Skeletal muscle tissue (tissue), 4 donors: Measurements from ENCODE around the gene PTPRN2. TPM values are rescaled to one million over a fixed set of nuclear protein-coding genes. Genes with fewer than 3 reads are reported as not detected.
"Not testable (repeated sequence)": the region's sequence is repeated elsewhere in the genome, so short reads cannot be mapped to it uniquely, and the experiment has no call there.

ENCODE experiments used
- H3K27ac ChIP-seq: one replicate; pipeline ENCODE4 v1.7.0; 2013; ENCODE audit warnings: mild to moderate bottlenecking, low read depth, low read length, inconsistent platforms
- H3K27me3 ChIP-seq, 3 donors: one replicate each; pipeline ENCODE4 v1.7.0; 2013; ENCODE audit warnings: low read length in 3 of 3; ENCODE audit not compliant: control insufficient read depth in 3 of 3, insufficient read depth in 3 of 3
- H3K36me3 ChIP-seq, 3 donors: one replicate each; pipeline ENCODE4 v1.7.0; 2013; ENCODE audit warnings: low read length in 3 of 3; ENCODE audit not compliant: control insufficient read depth in 3 of 3, insufficient read depth in 3 of 3
- H3K4me1 ChIP-seq, 3 donors: one replicate each; pipeline ENCODE4 v1.7.0; 2013; ENCODE audit warnings: low read length in 3 of 3, mild to moderate bottlenecking in 3 of 3; ENCODE audit not compliant: control insufficient read depth in 3 of 3, insufficient read depth in 3 of 3
- H3K4me3 ChIP-seq, 3 donors: one replicate each; pipeline ENCODE4 v1.7.0; 2013; ENCODE audit warnings: low read length in 3 of 3
- H3K9ac ChIP-seq, 3 donors: one replicate each; pipeline ENCODE4 v1.7.0; 2013; ENCODE audit warnings: low read length in 3 of 3, mild to moderate bottlenecking in 3 of 3, moderate library complexity in 2 of 3, low read depth in 1 of 3
- H3K9me3 ChIP-seq, 3 donors: one replicate each; pipeline ENCODE4 v1.7.0; 2013; ENCODE audit warnings: low read length in 3 of 3; ENCODE audit not compliant: control insufficient read depth in 3 of 3
- total RNA-seq: library from RNA; depleted of rRNA; stranded (reverse); fragments of >200 nt; gene quantifications from one replicate; pipeline ENCODE4 v1.2.3, GENCODE V29; 2014
- donor health status: Osteomylitis.

PTPRN2 gene
- total RNA-seq, 1 donor from 2014 or later: 1.6 TPM

- Histone ChIP-seq H3K9me3 (peaks cover 0 to 10% (median 9%) of the 10 kb centered on the region in 3 donors), H3K4me1 (no peaks in the 10 kb centered on the region), H3K27me3 (peaks cover 0 to 5% (median 0%) of the 10 kb centered on the region in 3 donors), H3K36me3 (no peaks in the 10 kb centered on the region), H3K9ac (no peak overlapping the region), H3K4me3 (no peak overlapping the region), H3K27ac (no peak overlapping the region)
These were observed 230.3 kb downstream of the PTPRN2 start for GRCh38 chr7:158357106-158357897.

GRCh38 chr7:158356454-158356853, 231.2 kb downstream of the PTPRN2 start:
- no peaks in the 10 kb centered on the region for H3K4me1 ChIP-seq
- no peak overlapping the region for H3K9ac ChIP-seq
- no peak overlapping the region for H3K4me3 ChIP-seq
- H3K27me3 ChIP-seq: peaks cover 0 to 5% (median 0%) of the 10 kb centered on the region in 3 donors
- no peak overlapping the region for H3K27ac ChIP-seq
- no peaks in the 10 kb centered on the region for H3K36me3 ChIP-seq
- H3K9me3 ChIP-seq: peaks cover 0 to 11% (median 10%) of the 10 kb centered on the region in 3 donors

GRCh38 chr7:158355456-158356065, 232.1 kb downstream of the PTPRN2 start:
- Histone ChIP-seq H3K4me1 (no peaks in the 10 kb centered on the region), H3K4me3 (no peak overlapping the region), H3K36me3 (no peaks in the 10 kb centered on the region), H3K27ac (no peak overlapping the region), H3K27me3 (peaks cover 0 to 5% (median 0%) of the 10 kb centered on the region in 3 donors), H3K9me3 (peaks cover 0 to 10% (median 9%) of the 10 kb centered on the region in 3 donors), H3K9ac (no peak overlapping the region)

DNA sequence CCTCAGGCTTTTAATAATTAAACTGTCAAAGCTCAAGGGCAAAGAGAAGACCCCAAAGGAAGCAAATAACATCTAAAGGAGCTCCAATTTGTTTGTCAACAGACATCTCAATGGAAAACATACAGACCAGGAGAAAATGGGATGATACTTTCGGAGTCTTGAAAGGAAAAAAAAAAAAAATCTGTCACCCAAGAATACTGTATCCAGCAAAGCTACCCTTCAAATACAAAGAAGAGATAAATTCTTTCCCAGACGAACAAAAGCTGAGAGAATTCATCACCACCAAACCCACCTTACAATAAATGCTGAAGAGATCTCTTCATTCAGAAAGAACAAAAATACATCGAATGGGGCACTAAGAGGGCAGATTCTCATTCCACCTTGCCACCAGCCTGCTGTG, 232.8 kb downstream of the PTPRN2 start:
- peaks cover 0 to 5% (median 0%) of the 10 kb centered on the region in 3 donors for H3K27me3 ChIP-seq
- no peaks in the 10 kb centered on the region for H3K4me1 ChIP-seq
- H3K27ac ChIP-seq: no peak overlapping the region
- no peak overlapping the region for H3K4me3 ChIP-seq
- H3K9me3 ChIP-seq: peaks cover 0 to 10% (median 9%) of the 10 kb centered on the region in 3 donors
- no peaks in the 10 kb centered on the region for H3K36me3 ChIP-seq
- H3K9ac ChIP-seq: no peak overlapping the region

DNA sequence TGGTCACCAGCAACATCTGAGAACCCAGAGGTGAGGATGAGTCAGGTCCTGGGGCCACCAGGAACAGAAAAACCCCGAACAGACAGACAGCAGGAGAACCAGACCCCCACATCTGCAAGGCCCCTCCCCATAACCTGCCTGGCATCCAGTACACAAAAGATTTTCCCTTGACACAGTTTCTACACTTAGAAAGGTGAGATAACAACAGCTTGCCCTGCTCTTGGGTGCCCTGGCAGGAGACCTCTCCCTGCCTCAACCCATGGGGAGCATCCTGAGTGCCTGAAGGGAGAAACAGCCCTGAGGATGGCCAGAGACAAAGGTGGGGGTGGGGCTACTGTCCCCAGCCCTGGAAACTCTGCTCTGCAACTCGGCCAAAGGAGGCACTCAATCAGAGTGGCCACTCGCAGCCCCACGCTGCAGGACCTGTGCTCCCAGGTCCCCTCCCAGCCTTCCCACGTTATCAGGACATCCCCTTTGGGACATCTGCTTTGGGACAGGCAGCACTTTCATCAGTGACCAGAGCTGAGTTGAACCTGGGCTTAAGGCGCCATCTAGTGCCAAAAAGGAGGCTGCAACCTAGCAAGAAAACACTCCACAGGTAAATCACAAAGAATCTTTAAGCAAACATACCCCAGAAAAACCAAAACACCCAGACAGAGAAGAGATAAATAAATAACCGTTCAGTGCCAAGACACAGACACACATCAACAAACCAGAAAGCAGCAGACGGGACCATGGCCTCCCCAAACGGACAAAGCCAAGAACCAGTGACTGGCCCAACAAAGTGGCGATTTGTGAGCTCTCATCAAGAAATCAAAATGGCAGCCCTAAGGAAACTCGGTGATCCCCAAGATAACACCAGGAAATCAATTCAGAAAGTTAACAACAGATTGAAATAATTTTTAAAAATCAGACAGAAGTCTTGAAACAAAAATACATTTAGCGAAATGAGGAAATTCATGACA, 233.7 kb downstream of the PTPRN2 start:
- Histone ChIP-seq H3K9me3 (peaks cover 0 to 9% (median 9%) of the 10 kb centered on the region in 3 donors), H3K36me3 (no peaks in the 10 kb centered on the region), H3K27ac (no peak overlapping the region), H3K27me3 (peaks cover 0 to 5% (median 0%) of the 10 kb centered on the region in 3 donors), H3K4me1 (no peaks in the 10 kb centered on the region), H3K4me3 (no peak overlapping the region), H3K9ac (no peak overlapping the region)

- not testable (repeated sequence) for H3K4me3 ChIP-seq, H3K9ac ChIP-seq, H3K4me1 ChIP-seq, H3K27me3 ChIP-seq, H3K36me3 ChIP-seq, H3K27ac ChIP-seq, H3K9me3 ChIP-seq
These were observed 235.5 kb downstream of the PTPRN2 start for GRCh38 chr7:158351899-158352729.

DNA sequence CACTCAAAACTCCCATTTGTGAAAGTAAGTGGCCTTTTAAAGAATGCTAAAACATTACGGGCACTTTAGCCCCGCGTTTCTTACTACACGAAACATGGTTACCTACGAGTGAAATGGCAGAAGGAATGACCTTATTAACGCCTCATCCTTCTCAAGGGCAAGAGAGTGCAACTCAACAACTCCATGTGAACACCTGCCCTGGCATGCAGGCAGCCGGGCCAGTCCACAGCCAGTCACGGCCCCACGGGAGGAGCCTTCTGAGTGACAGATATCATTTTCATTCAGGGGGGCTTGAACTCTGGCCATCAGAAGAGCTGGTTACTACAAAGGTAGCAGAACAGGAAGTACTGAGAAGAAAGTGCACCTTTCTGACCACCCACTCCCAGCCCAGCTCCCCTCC, 236.1 kb downstream of the PTPRN2 start:
- H3K36me3 ChIP-seq: no peaks in the 10 kb centered on the region
- H3K4me3 ChIP-seq: no peak overlapping the region
- no peaks in the 10 kb centered on the region for H3K4me1 ChIP-seq
- peaks cover 0 to 9% (median 6%) of the 10 kb centered on the region in 3 donors for H3K9me3 ChIP-seq
- no peak overlapping the region for H3K9ac ChIP-seq
- H3K27me3 ChIP-seq: peaks cover 0 to 7% (median 3%) of the 10 kb centered on the region in 3 donors
- H3K27ac ChIP-seq: no peak overlapping the region

DNA sequence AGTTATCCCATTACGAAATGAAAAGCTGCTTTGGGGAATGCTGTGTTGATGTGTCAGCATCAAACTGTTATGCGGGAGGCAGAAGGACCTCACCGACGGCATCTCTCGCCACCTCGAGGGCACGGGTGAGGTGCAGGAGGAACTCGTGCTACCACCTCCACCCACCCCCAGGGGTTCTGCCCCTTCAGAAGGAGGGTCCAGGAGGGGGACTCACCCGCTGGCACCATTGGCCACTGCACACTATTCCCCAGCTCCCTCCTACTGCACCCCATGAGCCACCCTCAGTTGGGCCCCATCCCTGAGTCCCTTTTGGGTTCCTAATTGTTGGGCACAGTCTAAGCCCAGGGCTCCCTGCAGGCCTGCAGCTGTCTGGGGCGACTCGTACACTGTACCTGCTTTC, 236.6 kb downstream of the PTPRN2 start:
- H3K36me3 ChIP-seq: no peaks in the 10 kb centered on the region
- H3K4me1 ChIP-seq: no peaks in the 10 kb centered on the region
- H3K4me3 ChIP-seq: no peak overlapping the region
- peaks cover 0 to 7% (median 3%) of the 10 kb centered on the region in 3 donors for H3K27me3 ChIP-seq
- H3K27ac ChIP-seq: no peak overlapping the region
- no peak overlapping the region for H3K9ac ChIP-seq
- H3K9me3 ChIP-seq: peaks cover 0 to 9% (median 6%) of the 10 kb centered on the region in 3 donors
